ENCODE results near the gene STK25. TPM values are rescaled to one million over a fixed set of nuclear protein-coding genes. Genes with fewer than 3 reads are reported as not detected.

STK25 gene
- total RNA-seq, 1 experiment from 2014 or later, result 443 TPM

GRCh38 chr2:241545523-241546473 lies 37.4 kb upstream of the STK25 start:
- H3K4me3 ChIP-seq (ENCODE audit: insufficient read depth, low read depth, low read length), result no peak overlapping the region
- no peak for DNase-seq
- H3K27me3 ChIP-seq (ENCODE audit: control insufficient read depth, insufficient read depth, low read length), result peaks cover 22% of the 10 kb centered on the region
- H3K36me3 ChIP-seq (replicated peaks; ENCODE audit: control insufficient read depth, insufficient read depth, low read length), result no peaks in the 10 kb centered on the region

- Histone ChIP-seq H3K4me3 (ENCODE audit: insufficient read depth, low read depth, low read length) (no peak overlapping the region), H3K27me3 (ENCODE audit: control insufficient read depth, insufficient read depth, low read length) (peaks cover 28% of the 10 kb centered on the region), H3K36me3 (replicated peaks; ENCODE audit: control insufficient read depth, insufficient read depth, low read length) (no peaks in the 10 kb centered on the region)
- DNase-seq, result no peak
Measured at GRCh38 chr2:241545106-241545505, 36.7 kb upstream of the STK25 start.

GRCh38 chr2:241542278-241542605 lies 33.9 kb upstream of the STK25 start:
- Histone ChIP-seq H3K27me3 (ENCODE audit: control insufficient read depth, insufficient read depth, low read length) (peaks cover 31% of the 10 kb centered on the region), H3K4me3 (ENCODE audit: insufficient read depth, low read depth, low read length) (no peak overlapping the region)

GRCh38 chr2:241541564-241542277 lies 33.3 kb upstream of the STK25 start:
- peak overlapping the region; percentile 39 for H3K4me3 ChIP-seq (ENCODE audit: insufficient read depth, low read depth, low read length)

More at GRCh38 chr2:241542278-241542605, 33.9 kb upstream of the STK25 start:
- no peak for DNase-seq
- no peaks in the 10 kb centered on the region for H3K36me3 ChIP-seq (replicated peaks; ENCODE audit: control insufficient read depth, insufficient read depth, low read length)

GRCh38 chr2:241540771-241541561 lies 32.6 kb upstream of the STK25 start:
- H3K4me3 ChIP-seq (ENCODE audit: insufficient read depth, low read depth, low read length), result peak overlapping the region; percentile 47
- DNase-seq, result peak; percentile 100
- peaks cover 31% of the 10 kb centered on the region for H3K27me3 ChIP-seq (ENCODE audit: control insufficient read depth, insufficient read depth, low read length)
- no peaks in the 10 kb centered on the region for H3K36me3 ChIP-seq (replicated peaks; ENCODE audit: control insufficient read depth, insufficient read depth, low read length)

More at GRCh38 chr2:241541564-241542277, 33.3 kb upstream of the STK25 start:
- Histone ChIP-seq H3K36me3 (replicated peaks; ENCODE audit: control insufficient read depth, insufficient read depth, low read length) (no peaks in the 10 kb centered on the region), H3K27me3 (ENCODE audit: control insufficient read depth, insufficient read depth, low read length) (peaks cover 31% of the 10 kb centered on the region)
- DNase-seq, result no peak

GRCh38 chr2:241540401-241540770 lies 32.0 kb upstream of the STK25 start:
- Histone ChIP-seq H3K36me3 (replicated peaks; ENCODE audit: control insufficient read depth, insufficient read depth, low read length) (no peaks in the 10 kb centered on the region), H3K27me3 (ENCODE audit: control insufficient read depth, insufficient read depth, low read length) (peaks cover 31% of the 10 kb centered on the region), H3K4me3 (ENCODE audit: insufficient read depth, low read depth, low read length) (peak overlapping the region; percentile 47)
- DNase-seq, result peak; percentile 66

GRCh38 chr2:241539616-241540374 lies 31.4 kb upstream of the STK25 start:
- H3K4me3 ChIP-seq (ENCODE audit: insufficient read depth, low read depth, low read length), result no peak overlapping the region
- no peaks in the 10 kb centered on the region for H3K36me3 ChIP-seq (replicated peaks; ENCODE audit: control insufficient read depth, insufficient read depth, low read length)
- peak; percentile 36 for DNase-seq
- H3K27me3 ChIP-seq (ENCODE audit: control insufficient read depth, insufficient read depth, low read length), result peaks cover 31% of the 10 kb centered on the region

- DNase-seq, result peak; percentile 40
- Histone ChIP-seq H3K27me3 (ENCODE audit: control insufficient read depth, insufficient read depth, low read length) (peaks cover 31% of the 10 kb centered on the region), H3K4me3 (ENCODE audit: insufficient read depth, low read depth, low read length) (no peak overlapping the region), H3K36me3 (replicated peaks; ENCODE audit: control insufficient read depth, insufficient read depth, low read length) (no peaks in the 10 kb centered on the region)
Measured at GRCh38 chr2:241538838-241539615, 30.6 kb upstream of the STK25 start.

GRCh38 chr2:241535871-241536655 lies 27.7 kb upstream of the STK25 start:
- peaks cover 11% of the 10 kb centered on the region; the same call in 1 of the 2 replicates for H3K27me3 ChIP-seq (ENCODE audit: control insufficient read depth, insufficient read depth, low read length)
- peak; percentile 43 for DNase-seq
- H3K4me3 ChIP-seq (ENCODE audit: insufficient read depth, low read depth, low read length), result no peak overlapping the region
- H3K36me3 ChIP-seq (replicated peaks; ENCODE audit: control insufficient read depth, insufficient read depth, low read length), result no peaks in the 10 kb centered on the region

GRCh38 chr2:241534701-241535375 lies 26.5 kb upstream of the STK25 start:
- Histone ChIP-seq H3K27me3 (ENCODE audit: control insufficient read depth, insufficient read depth, low read length) (peaks cover under 1% of the 10 kb centered on the region; the same call in 1 of the 2 replicates), H3K4me3 (ENCODE audit: insufficient read depth, low read depth, low read length) (no peak overlapping the region), H3K36me3 (replicated peaks; ENCODE audit: control insufficient read depth, insufficient read depth, low read length) (no peaks in the 10 kb centered on the region)
- peak; percentile 51 for DNase-seq

GRCh38 chr2:241534293-241534692 lies 25.9 kb upstream of the STK25 start:
- H3K27me3 ChIP-seq (ENCODE audit: control insufficient read depth, insufficient read depth, low read length), result no peaks in the 10 kb centered on the region
- no peaks in the 10 kb centered on the region for H3K36me3 ChIP-seq (replicated peaks; ENCODE audit: control insufficient read depth, insufficient read depth, low read length)
- DNase-seq, result no peak
- no peak overlapping the region for H3K4me3 ChIP-seq (ENCODE audit: insufficient read depth, low read depth, low read length)
